Measurements from ENCODE around the gene KCTD16. TPM values are rescaled to one million over a fixed set of nuclear protein-coding genes. Genes with fewer than 3 reads are reported as not detected.

The KCTD16 gene
- total RNA-seq, 4 donors from 2014 or later = 0.12 to 2.4 (median 0.26) TPM; not detected in 1

GRCh38 chr5:144429905-144430304, 259.2 kb downstream of the KCTD16 start:
- H3K36me3 ChIP-seq = no peaks in the 10 kb centered on the region
- no peak for TF ChIP-seq CTCF (IDR thresholded peaks at IDR 0.05)
- TF ChIP-seq POLR2A (IDR thresholded peaks at IDR 0.05) = no peak
- no peak overlapping the region for H3K4me3 ChIP-seq
- H3K4me1 ChIP-seq = no peaks in the 10 kb centered on the region
- no peak for DNase-seq
- no peaks in the 10 kb centered on the region for H3K27me3 ChIP-seq
- intact Hi-C loops (cut with DNase I; ENCODE audit: low total_unique reads) = no loop called here
- no peak overlapping the region for H3K27ac ChIP-seq
- H3K9me3 ChIP-seq = no peaks in the 10 kb centered on the region

- intact Hi-C loops (cut with DNase I; ENCODE audit: low total_unique reads) = no loop called here
- H3K36me3 ChIP-seq = no peaks in the 10 kb centered on the region
- no peak overlapping the region for H3K27ac ChIP-seq
- no peak for DNase-seq
- H3K4me3 ChIP-seq = no peak overlapping the region
- H3K27me3 ChIP-seq = no peaks in the 10 kb centered on the region
- no peaks in the 10 kb centered on the region for H3K4me1 ChIP-seq
- TF ChIP-seq POLR2A (IDR thresholded peaks at IDR 0.05) = no peak
- TF ChIP-seq CTCF (IDR thresholded peaks at IDR 0.05) = no peak
- H3K9me3 ChIP-seq = no peaks in the 10 kb centered on the region
Measured at GRCh38 chr5:144433140-144433822, 262.6 kb downstream of the KCTD16 start.

GRCh38 chr5:144433893-144434292, 263.2 kb downstream of the KCTD16 start:
- Histone ChIP-seq H3K4me3 (no peak overlapping the region), H3K27ac (no peak overlapping the region), H3K4me1 (no peaks in the 10 kb centered on the region), H3K36me3 (no peaks in the 10 kb centered on the region), H3K9me3 (no peaks in the 10 kb centered on the region), H3K27me3 (no peaks in the 10 kb centered on the region)
- intact Hi-C loops (cut with DNase I; ENCODE audit: low total_unique reads) = no loop called here
- TF ChIP-seq POLR2A (IDR thresholded peaks at IDR 0.05) (no peak), CTCF (IDR thresholded peaks at IDR 0.05) (no peak)
- no peak for DNase-seq

- intact Hi-C loops (cut with DNase I; ENCODE audit: low total_unique reads) = no loop called here
Measured at GRCh38 chr5:144436007-144436406, 265.3 kb downstream of the KCTD16 start.

More at GRCh38 chr5:144436007-144436406, 265.3 kb downstream of the KCTD16 start:
- no peak for DNase-seq
- H3K27ac ChIP-seq = no peak overlapping the region
- H3K9me3 ChIP-seq = no peaks in the 10 kb centered on the region
- H3K36me3 ChIP-seq = no peaks in the 10 kb centered on the region
- no peak overlapping the region for H3K4me3 ChIP-seq
- no peaks in the 10 kb centered on the region for H3K27me3 ChIP-seq
- TF ChIP-seq POLR2A (IDR thresholded peaks at IDR 0.05) (no peak), CTCF (IDR thresholded peaks at IDR 0.05) (no peak)
- H3K4me1 ChIP-seq = no peaks in the 10 kb centered on the region

Measured in uterus (tissue), 4 donors.